HG02884 (cell line): ENCODE data around the gene FAHD2B.
A peak's percentile ranks its signal among the peaks of the same experiment; 100 is the strongest.
"Not testable (repeated sequence)": the region's sequence is repeated elsewhere in the genome, so short reads cannot be mapped to it uniquely, and the experiment has no call there.

ENCODE experiments used
- ATAC-seq: cut with Tn5 transposase; IDR thresholded peaks from one replicate; pipeline ENCODE4 v1.9.1; 2021; ENCODE audit warnings: mild to moderate bottlenecking, moderate library complexity; ENCODE audit not compliant: unreplicated experiment

FAHD2B gene, protein sequence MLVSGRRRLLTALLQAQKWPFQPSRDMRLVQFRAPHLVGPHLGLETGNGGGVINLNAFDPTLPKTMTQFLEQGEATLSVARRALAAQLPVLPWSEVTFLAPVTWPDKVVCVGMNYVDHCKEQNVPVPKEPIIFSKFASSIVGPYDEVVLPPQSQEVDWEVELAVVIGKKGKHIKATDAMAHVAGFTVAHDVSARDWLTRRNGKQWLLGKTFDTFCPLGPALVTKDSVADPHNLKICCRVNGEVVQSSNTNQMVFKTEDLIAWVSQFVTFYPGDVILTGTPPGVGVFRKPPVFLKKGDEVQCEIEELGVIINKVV

DNA sequence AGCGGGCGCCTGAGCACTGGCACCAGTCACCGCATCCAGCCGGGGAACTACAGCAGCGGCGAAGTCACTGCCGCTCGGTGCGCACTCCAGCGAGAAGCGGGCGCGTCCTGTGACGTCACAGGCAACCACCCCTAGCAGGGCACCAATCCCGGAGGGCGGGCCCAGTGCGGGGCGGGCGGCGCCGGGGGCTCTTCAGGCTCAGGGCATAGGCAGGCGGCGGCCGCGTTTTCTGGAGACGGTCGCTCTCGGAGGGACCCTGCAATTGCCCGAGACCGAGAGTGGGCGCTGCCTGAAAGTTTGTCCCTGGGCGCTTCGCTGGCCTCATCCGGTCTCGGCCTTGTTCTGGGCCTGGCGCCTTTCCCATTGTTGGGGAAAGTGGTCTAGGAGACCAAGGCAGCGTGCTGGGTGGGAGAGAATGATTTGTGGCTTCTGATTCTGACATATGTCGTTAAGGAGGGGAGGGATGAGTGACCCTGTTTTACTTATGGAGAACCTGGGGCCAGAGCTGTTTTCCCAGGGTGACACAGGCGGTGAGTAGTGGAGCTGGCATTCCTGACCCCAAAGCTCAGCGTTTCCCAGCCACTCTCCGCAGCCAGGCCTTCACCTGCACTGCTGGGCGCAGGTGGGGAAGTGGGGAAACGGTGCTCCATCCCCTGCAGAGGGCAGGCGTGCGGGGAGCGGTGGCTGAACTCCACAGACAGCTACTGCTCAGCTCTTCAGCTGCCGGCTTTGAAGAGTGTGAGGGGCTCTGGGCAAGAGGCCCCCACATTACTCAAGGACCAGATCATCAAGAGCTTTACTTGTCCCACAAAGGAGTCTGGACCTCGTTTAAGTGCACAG is at the start of gene FAHD2B:
Gene FAHD2B, minus strand, starts transcription at position 111 of the 840 bp plus-strand sequence. CDS start 3,176 bp downstream, outside the sequence.
- peak; percentile 79 for ATAC-seq

DNA sequence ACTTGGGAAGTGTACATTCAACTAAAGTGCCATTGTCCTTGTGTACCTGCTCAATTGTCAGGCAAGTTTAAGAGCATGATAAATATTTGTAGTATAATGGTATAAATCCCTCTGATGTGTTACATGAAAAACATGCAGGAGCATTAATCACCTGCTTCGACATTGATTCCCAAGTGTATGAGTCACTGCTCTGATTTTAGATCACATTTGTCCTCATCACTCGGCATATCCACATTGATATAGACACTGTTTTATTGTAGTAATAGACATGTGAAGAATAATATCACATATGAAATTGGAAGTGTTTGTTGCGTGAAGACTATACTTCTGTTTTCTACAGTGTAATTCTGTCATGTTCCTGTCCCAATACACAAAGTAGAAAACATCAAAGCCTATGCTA is 49.3 kb upstream of the FAHD2B start:
- ATAC-seq = not testable (repeated sequence)

DNA sequence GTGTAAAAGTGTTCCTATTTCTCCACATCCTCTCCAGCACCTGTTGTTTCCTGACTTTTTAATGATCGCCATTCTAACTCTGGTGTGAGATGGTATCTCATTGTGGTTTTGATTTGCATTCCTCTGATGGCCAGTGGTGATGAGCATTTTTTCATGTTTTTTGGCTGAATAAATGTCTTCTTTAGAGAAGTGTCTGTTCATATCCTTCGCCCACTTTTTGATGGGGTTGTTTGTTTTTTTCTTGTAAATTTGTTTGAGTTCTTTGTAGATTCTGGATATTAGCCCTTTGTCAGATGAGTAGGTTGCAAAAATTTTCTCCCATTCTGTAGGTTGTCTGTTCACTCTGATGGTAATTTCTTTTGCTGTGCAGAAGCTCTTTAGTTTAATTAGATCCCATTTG is 34.4 kb upstream of the FAHD2B start:
- ATAC-seq = not testable (repeated sequence)

DNA sequence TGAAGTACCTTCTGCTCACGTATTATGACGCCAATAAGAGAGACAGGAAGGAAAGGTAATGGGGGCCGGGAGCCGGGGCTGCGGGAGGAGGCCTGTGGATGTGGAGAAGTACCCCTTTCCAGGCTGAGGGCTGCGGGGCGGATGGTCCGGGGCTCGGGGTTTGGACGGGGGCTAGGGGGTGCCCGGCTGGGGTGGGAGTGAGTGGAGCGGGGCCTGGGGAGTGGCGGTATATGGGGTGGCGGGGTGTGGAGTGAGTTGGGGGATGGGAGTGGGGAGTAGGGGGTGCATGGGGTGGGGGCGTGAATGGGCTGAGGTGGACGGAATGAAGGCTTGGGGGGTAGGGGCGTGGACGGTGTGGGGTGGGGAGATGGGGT is 19.2 kb upstream of the FAHD2B start:
- not testable (repeated sequence) for ATAC-seq

DNA sequence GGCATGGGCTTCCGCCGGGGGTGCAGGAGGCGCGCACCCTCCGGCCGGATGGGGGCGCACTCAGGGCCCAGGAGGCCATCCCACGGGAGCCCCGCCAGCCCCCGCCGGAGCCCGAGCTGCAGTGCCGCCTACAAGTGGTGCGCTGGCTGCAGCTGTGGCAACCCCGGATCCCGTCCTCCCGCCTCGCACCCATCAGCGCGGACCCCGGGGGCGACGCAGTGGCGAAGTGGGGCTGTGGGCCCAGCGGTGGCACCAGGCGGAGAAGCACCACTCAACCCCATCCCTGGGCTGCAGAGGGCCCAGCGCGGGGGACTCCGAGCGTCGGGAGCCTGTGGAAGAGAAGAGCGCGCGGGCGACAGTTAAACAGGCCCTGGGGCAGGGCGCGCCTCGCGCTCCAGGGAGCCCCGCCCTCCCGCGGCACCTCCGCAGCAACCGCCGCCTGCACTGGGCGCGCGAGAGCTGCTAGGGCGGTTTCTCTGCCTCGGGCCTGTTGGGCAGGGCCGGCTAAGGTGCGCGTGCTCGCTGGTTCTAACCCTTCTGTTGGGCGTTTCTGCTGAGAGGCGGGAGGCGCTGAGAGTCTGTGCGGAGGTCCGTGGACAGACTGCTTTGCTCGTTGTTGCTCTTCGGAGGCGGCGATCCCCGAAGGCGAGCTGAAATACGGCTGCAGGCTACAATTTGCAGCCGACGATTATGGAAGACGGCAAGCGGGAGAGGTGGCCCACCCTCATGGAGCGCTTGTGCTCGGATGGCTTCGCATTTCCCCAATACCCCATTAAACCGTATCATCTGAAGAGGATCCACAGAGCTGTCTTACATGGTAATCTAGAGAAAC is 18.6 kb upstream of the FAHD2B start, which contains the start of gene ANKRD36:
Gene ANKRD36, plus strand, starts transcription at position 104 of the 832 bp plus-strand sequence. Its CDS starts 587 bp downstream, at position 691.
- peak; percentile 90 for ATAC-seq

DNA sequence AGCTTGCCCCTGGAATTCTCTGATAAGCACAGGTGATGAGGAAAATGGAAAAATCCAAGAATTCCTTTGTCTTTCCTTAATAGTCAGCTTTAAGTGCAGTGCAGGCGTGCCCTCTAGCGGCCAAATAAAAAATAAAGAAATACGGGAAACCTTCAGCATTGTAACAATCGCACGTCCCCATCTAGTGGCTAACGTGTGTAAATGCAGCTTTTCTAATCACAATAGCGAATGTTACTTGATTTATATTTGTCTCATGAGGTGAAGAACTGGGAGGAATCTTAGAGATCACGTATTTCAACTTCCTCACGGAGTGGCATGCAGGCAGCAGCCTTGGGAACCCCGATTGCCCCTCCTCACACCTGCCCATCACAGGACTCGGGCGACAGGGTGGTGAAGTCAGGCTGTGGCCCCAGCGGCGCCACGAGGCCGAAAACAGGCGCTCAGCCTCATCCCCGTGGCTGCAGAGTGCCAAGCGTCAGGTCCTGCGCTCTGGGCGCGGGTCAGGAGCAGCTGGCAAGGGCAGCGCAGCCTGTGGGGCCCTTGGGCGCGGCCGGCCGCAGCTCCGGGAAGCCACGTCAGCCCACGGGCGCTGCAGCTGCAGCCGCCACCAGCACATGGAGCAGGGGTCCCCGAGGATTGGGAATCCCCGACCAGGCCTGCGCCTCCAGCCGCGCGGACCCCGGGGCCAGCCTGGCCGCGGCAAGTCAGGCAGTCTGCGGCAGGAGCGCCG is 17.8 kb upstream of the FAHD2B start:
- not testable (repeated sequence) for ATAC-seq

DNA sequence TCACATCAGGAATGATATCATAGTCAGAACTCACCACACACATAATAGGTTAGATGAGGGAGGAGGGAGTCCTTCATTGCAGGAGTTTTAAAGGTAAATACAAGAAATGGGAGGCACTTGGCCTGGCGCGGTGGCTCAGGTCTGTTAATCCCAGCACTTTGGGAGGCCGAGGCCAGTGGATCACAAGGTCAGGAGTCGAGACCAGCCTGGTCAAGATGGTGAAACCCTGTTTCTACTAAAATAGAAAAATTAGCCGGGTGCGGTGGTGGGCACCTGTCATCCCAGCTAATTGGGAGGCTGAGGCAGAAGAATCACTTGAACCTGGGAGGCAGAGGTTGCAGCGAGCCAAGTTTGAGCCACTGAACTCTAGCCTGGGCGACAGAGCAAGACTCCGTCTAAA is 16.6 kb upstream of the FAHD2B start:
- not testable (repeated sequence) for ATAC-seq

DNA sequence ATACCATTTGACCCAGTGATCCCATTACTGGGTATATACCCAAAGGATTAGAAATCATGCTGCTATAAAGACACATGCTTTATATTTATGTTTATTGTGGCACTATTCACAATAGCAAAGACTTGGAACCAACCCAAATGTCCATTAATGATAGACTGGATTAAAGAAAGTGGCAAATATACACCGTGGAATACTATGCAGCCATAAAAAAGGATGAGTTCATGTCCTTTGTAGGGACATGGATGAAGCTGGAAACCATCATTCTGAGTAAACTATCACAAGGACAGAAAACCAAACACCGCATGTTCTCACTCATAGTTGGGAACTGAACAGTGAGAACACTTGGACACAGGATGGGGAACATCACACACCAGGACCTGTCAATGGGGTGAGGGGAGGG is 12.2 kb upstream of the FAHD2B start:
- ATAC-seq = not testable (repeated sequence)

DNA sequence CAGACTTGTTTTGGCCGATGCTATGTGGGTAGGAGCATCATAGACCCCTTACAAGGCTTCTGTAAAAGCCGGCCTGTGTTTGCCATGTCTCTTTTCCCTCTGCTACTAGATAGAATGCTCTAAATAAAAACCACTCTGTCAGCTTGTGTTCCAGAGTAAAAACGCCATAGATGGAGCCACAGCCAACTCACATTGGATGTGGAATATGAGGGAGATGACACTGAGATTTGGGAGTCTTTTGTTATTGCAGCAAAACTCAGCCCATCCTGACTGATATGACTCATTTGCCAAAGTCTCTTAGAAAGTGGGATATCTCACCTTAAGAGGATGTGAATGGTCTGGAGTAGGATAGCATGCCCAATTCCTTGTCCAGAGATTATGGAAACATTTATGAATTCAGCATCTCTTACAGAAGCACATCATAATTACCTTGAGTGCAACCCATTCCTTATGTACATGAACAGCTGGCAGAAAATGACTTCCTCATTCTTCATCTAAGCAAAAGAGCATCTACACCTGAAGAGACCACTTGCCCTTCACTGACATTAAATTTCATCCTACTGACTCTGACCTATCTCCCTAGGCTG is 4.2 kb upstream of the FAHD2B start:
- ATAC-seq = not testable (repeated sequence)

DNA sequence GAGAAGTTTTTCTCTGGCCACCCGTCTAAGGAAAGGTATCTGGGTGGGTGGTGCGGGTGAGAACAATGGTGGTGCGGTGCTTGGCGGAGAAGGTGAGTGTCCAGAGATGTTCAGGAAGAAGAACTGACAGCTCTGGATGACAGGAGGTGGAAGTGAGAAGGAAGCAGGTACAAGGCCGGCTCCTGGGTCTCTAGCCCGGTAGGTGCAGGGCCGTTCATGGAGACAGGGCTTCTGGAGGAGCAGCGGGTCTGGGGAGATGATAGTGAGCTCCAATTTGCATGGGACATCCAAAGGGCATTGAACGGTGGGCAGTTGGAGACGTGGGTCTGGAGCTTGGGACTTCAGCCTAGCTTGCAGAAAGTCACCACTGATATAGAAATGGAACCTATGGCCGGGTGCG is 979 bp upstream of the FAHD2B start:
- ATAC-seq = no peak

DNA sequence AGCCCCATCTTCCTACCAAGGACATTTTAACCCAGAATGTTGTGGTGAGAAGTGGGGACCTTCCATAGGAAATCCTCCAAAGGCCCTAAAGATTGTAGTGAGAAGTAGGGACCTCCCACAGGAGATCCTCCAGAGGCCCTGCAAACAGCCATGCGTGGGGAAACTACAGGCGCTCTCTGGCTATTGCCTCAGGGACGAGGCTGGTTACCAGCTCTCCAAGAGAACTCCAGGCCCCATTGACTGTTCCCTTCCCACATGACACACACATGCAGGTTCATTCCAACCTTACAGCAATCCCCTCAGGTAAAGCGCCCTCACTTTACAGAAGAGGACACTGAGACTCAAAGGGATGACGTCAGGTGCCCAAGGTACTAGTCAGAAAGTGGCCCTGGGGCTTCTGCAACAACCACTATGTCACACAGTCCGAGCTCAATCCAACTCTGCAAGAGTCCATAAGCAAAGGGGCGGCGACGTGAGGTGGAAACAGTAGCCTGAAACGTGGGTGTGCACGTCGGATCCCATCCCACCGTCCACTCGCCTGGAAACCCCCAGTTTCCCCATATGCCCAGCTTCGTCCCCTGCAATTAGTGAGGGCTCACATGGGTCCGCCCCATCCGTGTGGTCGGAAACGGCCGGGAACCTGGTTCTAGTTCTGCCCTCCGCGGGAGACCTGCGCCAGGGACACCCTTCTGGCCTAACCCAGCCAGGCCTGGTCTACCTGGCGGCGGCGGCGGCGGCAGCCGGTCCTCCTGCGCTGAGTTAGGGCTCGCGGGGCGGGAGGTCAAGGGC is 505 bp downstream of the FAHD2B start:
- peak; percentile 15 for ATAC-seq

DNA sequence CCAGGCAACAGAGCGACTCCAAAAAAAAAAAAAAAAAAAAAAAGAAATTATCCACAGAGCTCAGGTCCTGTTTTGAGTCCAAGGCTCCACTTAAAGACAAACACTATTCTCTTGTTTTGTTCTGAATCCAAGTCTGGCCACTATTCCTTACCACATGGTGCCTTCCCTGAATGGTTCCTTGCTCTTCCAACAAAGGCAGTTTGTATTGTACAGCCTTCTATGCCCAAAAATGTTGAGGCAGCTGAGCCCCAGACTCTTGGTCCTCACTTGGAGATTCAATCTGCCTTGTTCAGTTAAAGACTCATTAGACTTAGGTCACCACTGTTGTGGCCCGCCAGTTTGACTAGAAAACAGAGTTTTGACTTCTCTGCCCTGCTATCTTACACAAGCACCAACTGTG is 1.7 kb downstream of the FAHD2B start:
- not testable (repeated sequence) for ATAC-seq

DNA sequence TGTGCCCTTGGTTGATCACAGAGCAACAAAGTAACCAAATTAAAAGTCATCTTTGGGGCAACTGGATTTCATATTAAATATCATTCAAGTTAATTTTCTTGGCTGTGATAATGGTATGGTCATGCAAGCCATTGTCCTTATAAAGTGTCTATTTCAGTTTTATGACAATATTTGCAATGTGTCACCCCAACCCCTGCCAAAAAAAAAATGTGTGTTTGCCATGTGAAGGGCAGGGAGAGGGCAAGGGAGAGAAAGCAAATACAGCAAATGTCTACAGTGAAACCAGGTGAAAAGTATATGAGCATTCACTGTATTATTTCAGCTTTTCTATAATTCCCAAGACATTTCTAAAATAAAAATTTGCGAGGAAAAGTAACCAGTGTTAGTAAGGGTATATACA is 6.0 kb downstream of the FAHD2B start:
- ATAC-seq = not testable (repeated sequence)

DNA sequence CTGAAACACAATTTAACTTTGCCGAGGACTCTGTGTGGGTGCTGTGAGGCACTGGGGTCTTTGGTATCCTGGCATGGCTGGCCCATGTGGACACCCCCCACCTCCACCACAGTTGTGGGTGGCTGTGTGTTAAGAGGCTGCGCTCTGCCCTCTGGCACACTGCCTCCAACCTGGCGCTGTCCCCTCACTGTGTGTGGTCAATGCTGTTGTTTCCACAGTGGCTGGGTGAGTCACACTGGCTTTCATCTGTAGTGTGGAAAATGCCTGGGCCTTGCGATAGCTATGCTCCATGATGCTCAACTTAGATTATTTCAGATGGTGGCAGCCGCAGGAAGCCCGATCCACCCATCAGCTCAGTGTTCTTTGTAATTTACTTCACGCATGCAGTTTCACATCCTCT is 9.6 kb downstream of the FAHD2B start:
- ATAC-seq = not testable (repeated sequence)

DNA sequence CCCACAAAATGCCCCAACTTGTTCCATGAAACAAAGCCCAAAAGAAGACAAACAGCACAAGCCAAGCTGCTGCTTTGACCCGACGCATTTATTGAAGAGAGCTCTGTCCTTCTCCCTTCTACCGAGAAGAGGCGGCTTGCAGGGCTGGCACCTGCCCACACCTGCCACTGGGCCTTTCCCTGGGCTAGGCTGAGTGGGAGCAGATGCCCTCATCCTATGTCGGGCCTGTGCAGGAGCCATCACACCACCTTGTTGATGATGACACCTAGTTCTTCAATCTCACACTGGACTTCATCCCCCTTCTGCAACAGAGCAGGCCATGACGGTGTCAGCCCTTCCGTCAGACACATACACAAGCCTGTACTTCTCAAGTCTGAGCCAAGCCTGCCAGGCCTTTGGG is 11.2 kb downstream of the FAHD2B start:
- ATAC-seq = not testable (repeated sequence)

DNA sequence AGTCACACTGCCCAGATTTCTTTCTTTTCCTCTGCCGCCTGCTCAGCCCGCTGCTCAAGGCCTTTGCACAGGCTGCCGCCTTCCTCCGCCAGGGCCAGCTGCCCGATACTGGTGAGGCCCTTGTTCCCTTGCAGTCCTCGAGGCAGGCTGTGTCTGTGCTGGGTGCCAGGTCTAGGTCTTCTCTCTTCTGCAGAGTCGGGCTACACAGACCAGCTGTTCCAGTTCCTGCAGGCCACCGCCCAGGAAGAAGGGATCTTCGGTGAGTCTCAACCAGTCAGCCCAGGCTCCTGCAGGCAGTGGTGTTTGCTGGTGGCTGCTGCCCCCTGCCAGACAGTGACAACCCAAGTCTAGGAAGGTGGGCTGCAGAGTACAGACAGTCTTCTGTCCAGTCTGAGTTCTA is 12.5 kb downstream of the FAHD2B start:
- ATAC-seq = not testable (repeated sequence)

DNA sequence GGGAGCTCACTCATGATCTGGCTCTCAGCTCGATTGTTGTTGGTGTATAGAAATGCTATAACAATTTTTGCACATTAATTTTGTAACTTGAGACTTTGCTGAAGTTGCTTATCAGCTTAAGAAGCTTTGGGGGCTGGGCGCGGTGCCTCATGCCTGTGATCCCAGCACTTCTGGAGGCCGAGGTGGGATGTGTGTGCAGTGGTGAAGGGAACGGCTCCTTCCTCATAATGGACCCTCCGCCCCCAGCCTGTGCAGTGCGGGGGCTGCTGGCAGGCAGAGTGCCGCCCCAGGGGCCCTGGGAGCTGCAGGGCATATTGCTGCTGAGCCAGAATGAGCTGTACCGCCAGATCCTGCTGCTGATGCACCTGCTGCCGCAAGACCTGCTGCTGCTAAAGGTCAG is 13.8 kb downstream of the FAHD2B start:
- ATAC-seq = not testable (repeated sequence)

DNA sequence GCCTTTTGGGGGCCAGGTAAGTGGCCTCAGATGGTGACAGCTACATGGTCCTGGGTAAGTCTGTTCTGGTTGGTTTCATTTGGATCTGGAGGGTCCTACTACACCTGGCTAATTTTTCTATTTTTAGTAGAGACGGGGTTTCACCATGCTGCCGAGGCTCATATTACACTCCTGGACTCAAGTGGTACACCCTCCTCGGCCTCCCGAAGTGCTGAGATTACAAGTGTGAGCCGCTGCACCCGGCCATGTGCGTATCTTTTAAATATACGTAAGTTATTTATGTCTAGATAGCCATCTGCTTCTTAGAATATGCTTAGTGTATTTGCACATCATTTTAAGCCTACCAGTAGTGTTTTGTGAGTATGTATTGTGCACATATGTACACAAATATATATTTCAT is 17.5 kb downstream of the FAHD2B start:
- ATAC-seq = not testable (repeated sequence)

DNA sequence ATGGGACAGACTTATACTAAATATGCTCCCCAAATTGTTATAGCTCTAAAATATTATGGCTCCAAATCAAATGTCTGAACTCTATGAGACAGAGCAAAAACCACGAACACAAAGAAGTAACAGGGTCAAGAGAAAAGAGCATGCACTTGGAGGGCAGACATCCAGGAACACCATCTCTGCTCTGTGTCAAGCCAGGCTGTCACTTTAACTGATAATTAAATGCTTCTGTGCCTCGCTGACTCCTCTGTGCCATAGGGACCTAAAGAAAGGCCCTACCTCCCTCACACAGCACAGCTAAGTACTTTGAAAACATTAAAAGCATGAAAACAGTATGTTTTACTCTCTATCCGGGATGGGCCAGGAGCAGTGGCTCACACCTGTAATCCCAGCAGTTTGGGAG is 23.8 kb downstream of the FAHD2B start:
- not testable (repeated sequence) for ATAC-seq
